SU-DHL-6 (cell line): ENCODE data around the gene EIF5A.

ENCODE experiments used
- EZH2phosphoT487 ChIP-seq: fragments of 200-600 bp; sonication (generic), shearing (Covaris generic); conservative IDR thresholded peaks from 2 replicates; pipeline ENCODE4 v1.6.1; 2018; ENCODE audit warnings: mild to moderate bottlenecking, antibody characterized with exemption, low read length, moderate library complexity, mixed read lengths
- TF ChIP-seq, protein P1 (sequence below): fragments of 200-600 bp; sonication (generic); IDR thresholded peaks from one replicate; pipeline ENCODE4 v1.5.1; 2017; ENCODE audit warnings: antibody characterized with exemption, mild to moderate bottlenecking, low read length, moderate library complexity; ENCODE audit not compliant: insufficient read depth, poor library complexity, severe bottlenecking

GRCh38 chr17:7328840-7329373 lies 21.5 kb downstream of the EIF5A start, which contains the start of gene NEURL4:
- TF ChIP-seq, protein P1, sequence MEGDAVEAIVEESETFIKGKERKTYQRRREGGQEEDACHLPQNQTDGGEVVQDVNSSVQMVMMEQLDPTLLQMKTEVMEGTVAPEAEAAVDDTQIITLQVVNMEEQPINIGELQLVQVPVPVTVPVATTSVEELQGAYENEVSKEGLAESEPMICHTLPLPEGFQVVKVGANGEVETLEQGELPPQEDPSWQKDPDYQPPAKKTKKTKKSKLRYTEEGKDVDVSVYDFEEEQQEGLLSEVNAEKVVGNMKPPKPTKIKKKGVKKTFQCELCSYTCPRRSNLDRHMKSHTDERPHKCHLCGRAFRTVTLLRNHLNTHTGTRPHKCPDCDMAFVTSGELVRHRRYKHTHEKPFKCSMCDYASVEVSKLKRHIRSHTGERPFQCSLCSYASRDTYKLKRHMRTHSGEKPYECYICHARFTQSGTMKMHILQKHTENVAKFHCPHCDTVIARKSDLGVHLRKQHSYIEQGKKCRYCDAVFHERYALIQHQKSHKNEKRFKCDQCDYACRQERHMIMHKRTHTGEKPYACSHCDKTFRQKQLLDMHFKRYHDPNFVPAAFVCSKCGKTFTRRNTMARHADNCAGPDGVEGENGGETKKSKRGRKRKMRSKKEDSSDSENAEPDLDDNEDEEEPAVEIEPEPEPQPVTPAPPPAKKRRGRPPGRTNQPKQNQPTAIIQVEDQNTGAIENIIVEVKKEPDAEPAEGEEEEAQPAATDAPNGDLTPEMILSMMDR: no peak
- no peak for TF ChIP-seq EZH2phosphoT487
